Neutrophil (primary cell): ENCODE results near the gene CTNNAL1.

Source experiments
- H3K27ac ChIP-seq: fragments of 200-600 bp; sonication (generic); 2 replicates; pipeline ENCODE4 v1.5.1; 2016; ENCODE audit warnings: mild to moderate bottlenecking, moderate library complexity
- H3K27me3 ChIP-seq: fragments of 200-600 bp; sonication (generic); 2 replicates; pipeline ENCODE4 v1.6.0; 2016; ENCODE audit warnings: mild to moderate bottlenecking
- H3K36me3 ChIP-seq: fragments of 200-600 bp; sonication (generic); 2 replicates; pipeline ENCODE4 v1.5.1; 2017
- H3K4me1 ChIP-seq, 2 experiments: fragments of 200-600 bp in 1 of 2; sonication (generic) in 1 of 2; 1 replicate in 1 of 2; 2 replicates in 1 of 2; pipeline versions ENCODE4 v1.5.1 to v1.6.1; 2013 to 2016; ENCODE audit warnings: low read depth in 1 of 2, low read length in 1 of 2, mild to moderate bottlenecking in 1 of 2, moderate library complexity in 1 of 2; ENCODE audit not compliant: control insufficient read depth in 1 of 2, insufficient read depth in 1 of 2
- H3K4me3 ChIP-seq, 2 experiments: fragments of 200-600 bp in 1 of 2; sonication (generic) in 1 of 2; 1 replicate in 1 of 2; 2 replicates in 1 of 2; pipeline ENCODE4 v1.5.1; 2013 to 2016; ENCODE audit warnings: low read depth in 1 of 2, low read length in 1 of 2, mild to moderate bottlenecking in 1 of 2, moderate library complexity in 1 of 2
- H3K9me3 ChIP-seq: fragments of 200-600 bp; sonication (generic); 2 replicates; pipeline ENCODE4 v1.5.1; 2016
- CTCF ChIP-seq: fragments of 200-600 bp; sonication (generic); IDR thresholded peaks from 2 replicates; pipeline ENCODE4 v1.5.1; 2016; ENCODE audit warnings: antibody characterized with exemption

Gene CTNNAL1

GRCh38 chr9:108894225-108894997 lies 118.9 kb downstream of the CTNNAL1 start:
- Histone ChIP-seq H3K9me3 (no peaks in the 10 kb centered on the region), H3K36me3 (peaks cover 95% of the 10 kb centered on the region), H3K27me3 (no peaks in the 10 kb centered on the region), H3K27ac (no peak overlapping the region), H3K4me1 (no peaks in the 10 kb centered on the region), H3K4me3 (no peak overlapping the region)
- no peak for TF ChIP-seq CTCF
